SJCRH30 (cell line): Measurements from ENCODE around the gene CCDC180. TPM values are rescaled to one million over a fixed set of nuclear protein-coding genes. Genes with fewer than 3 reads are reported as not detected.

Experiments
- DNase-seq, 2 experiments: peaks; one replicate each; pipeline ENCODE4 v3.0.0-alpha.2; 2015 to 2020
- H3K27ac ChIP-seq: fragments of 250-450 bp; sonication (Bioruptor Pico); 2 replicates; pipeline ENCODE4 v1.5.1; 2020; ENCODE audit warnings: mild to moderate bottlenecking, moderate library complexity
- H3K27me3 ChIP-seq: fragments of 250-450 bp; sonication (Bioruptor Pico); 2 replicates; pipeline ENCODE4 v1.5.1; 2020; ENCODE audit warnings: mild to moderate bottlenecking, moderate library complexity
- H3K36me3 ChIP-seq: fragments of 250-450 bp; sonication (Bioruptor Pico); 2 replicates; pipeline ENCODE4 v1.5.1; 2020; ENCODE audit warnings: mild to moderate bottlenecking, moderate library complexity
- H3K4me1 ChIP-seq: fragments of 250-450 bp; sonication (Bioruptor Pico); 2 replicates; pipeline ENCODE4 v1.5.1; 2020; ENCODE audit warnings: mild to moderate bottlenecking, moderate library complexity
- H3K4me3 ChIP-seq: fragments of 250-450 bp; sonication (Bioruptor Pico); 2 replicates; pipeline ENCODE4 v1.5.1; 2020; ENCODE audit warnings: mild to moderate bottlenecking, moderate library complexity
- H3K9me3 ChIP-seq: fragments of 250-450 bp; sonication (Bioruptor Pico); replicated peaks from 2 replicates; pipeline ENCODE4 v1.5.1; 2020; ENCODE audit warnings: mild to moderate bottlenecking, moderate library complexity
- total RNA-seq: library from RNA; depleted of rRNA; stranded (reverse); fragments of >200 nt; shearing (Covaris generic); gene quantifications from 2 replicates; pipeline ENCODE4 v1.2.3, GENCODE V29; 2014

Gene CCDC180
- total RNA-seq, 1 experiment from 2014 or later = 1.5 TPM

DNA sequence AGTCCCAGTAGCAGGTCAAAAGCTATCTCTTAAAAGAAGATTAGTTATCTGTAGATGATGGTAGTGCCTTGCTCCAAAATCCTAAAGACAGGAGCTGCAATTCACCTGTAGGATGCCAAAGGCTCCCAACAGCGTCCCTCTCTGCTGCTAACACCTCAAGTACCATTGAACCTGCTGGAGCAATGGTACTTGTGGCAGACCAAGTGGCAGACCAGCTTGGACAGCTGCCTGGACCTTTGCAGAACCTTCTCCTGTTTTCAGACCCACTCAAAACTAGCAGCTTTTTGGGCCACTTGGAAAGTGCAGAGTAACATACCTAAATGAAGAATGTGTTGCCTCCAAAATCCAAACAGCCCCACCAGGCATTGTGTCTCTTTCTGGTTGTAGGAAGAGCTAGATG is 6.9 kb upstream of the CCDC180 start:
- no peak overlapping the region for H3K27ac ChIP-seq
- no peaks in the 10 kb centered on the region for H3K36me3 ChIP-seq
- no peaks in the 10 kb centered on the region for H3K4me1 ChIP-seq
- no peaks in the 10 kb centered on the region for H3K9me3 ChIP-seq
- DNase-seq = no peak
- H3K27me3 ChIP-seq = no peaks in the 10 kb centered on the region
- no peak overlapping the region for H3K4me3 ChIP-seq

- no peak for DNase-seq
- H3K27me3 ChIP-seq = no peaks in the 10 kb centered on the region
- no peaks in the 10 kb centered on the region for H3K9me3 ChIP-seq
- H3K36me3 ChIP-seq = no peaks in the 10 kb centered on the region
- no peak overlapping the region for H3K27ac ChIP-seq
- H3K4me1 ChIP-seq = no peaks in the 10 kb centered on the region
- H3K4me3 ChIP-seq = no peak overlapping the region
Observed at GRCh38 chr9:97301974-97302373, 5.5 kb upstream of the CCDC180 start.

GRCh38 chr9:97304586-97304985 is 2.9 kb upstream of the CCDC180 start:
- Histone ChIP-seq H3K27ac (no peak overlapping the region), H3K9me3 (no peaks in the 10 kb centered on the region), H3K36me3 (no peaks in the 10 kb centered on the region), H3K4me1 (no peaks in the 10 kb centered on the region), H3K4me3 (no peak overlapping the region), H3K27me3 (no peaks in the 10 kb centered on the region)
- no peak for DNase-seq

DNA sequence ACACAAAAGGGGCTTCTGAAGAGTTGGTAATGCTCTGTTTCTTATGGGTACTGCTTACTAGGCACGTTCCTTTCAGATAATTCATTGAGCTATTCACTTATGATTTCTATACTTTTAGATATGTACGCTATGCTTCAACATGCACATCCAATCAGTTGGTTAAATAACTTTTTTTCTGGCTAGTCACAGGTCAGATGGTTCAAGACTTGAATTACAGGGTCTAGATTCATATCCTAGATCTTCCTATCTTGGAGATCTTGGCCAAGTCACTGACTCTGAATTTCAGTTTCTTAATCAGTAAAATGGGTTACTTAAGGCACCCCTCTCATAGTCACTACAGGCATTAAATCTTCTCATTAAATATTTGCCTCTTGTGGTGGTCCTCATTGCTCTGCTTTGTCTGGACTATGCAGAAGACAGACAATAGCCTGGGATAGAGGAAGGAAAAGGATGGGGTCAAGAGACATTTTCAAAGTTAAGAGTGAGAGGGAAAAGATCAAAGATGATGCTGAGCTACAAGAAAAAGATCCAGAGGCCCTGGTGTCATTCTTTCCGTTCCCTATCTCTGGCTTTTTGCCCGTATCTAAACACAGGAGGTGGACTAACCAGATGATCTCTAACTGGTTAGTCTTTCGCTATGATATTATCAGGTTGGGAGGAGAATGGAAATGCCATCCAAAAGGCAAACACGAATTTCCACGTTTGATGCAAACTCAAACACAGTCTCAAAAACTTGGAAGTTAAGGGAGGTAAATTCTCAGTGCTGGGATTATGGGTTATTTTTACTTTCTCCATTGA is 1.8 kb upstream of the CCDC180 start:
- Histone ChIP-seq H3K4me1 (no peaks in the 10 kb centered on the region), H3K9me3 (no peaks in the 10 kb centered on the region), H3K27ac (no peak overlapping the region), H3K36me3 (no peaks in the 10 kb centered on the region), H3K4me3 (no peak overlapping the region), H3K27me3 (no peaks in the 10 kb centered on the region; the same call in 1 of the 2 replicates)
- no peak for DNase-seq

DNA sequence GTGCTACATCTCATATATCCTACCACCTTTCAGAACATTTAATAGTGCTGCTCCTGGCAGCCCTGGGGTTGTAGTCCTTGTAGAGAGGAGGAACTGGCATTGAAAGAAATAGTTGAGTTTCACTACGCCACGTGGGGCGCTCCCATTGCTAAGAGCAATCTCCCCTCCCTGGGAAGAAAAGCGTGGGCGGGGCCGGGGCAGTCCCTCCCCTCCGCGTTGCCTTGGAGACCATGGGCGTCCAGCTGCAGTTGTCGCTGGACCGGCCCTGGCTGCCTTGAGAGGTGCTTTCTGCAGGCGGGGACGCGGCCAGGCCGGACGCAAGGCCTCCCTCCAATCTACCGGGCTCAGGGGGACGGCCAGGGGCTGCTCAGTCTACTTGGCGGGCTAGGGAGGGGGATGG is 368 bp upstream of the CCDC180 start:
- H3K9me3 ChIP-seq = no peaks in the 10 kb centered on the region
- H3K4me1 ChIP-seq = no peaks in the 10 kb centered on the region
- no peak overlapping the region for H3K27ac ChIP-seq
- no peak overlapping the region for H3K4me3 ChIP-seq
- no peak for DNase-seq
- no peaks in the 10 kb centered on the region; the same call in 1 of the 2 replicates for H3K27me3 ChIP-seq
- H3K36me3 ChIP-seq = no peaks in the 10 kb centered on the region

- H3K27me3 ChIP-seq = no peaks in the 10 kb centered on the region; the same call in 1 of the 2 replicates
- H3K4me3 ChIP-seq = no peak overlapping the region
- no peak for DNase-seq
- no peaks in the 10 kb centered on the region for H3K36me3 ChIP-seq
- H3K9me3 ChIP-seq = no peaks in the 10 kb centered on the region
- H3K27ac ChIP-seq = no peak overlapping the region
- H3K4me1 ChIP-seq = no peaks in the 10 kb centered on the region
Observed at GRCh38 chr9:97309260-97309659, 1.8 kb downstream of the CCDC180 start.

GRCh38 chr9:97310023-97310422 is 2.6 kb downstream of the CCDC180 start:
- no peak for DNase-seq
- Histone ChIP-seq H3K9me3 (no peaks in the 10 kb centered on the region), H3K27ac (no peak overlapping the region), H3K4me1 (no peaks in the 10 kb centered on the region), H3K36me3 (no peaks in the 10 kb centered on the region), H3K27me3 (no peaks in the 10 kb centered on the region; the same call in 1 of the 2 replicates), H3K4me3 (no peak overlapping the region)

- Histone ChIP-seq H3K27me3 (no peaks in the 10 kb centered on the region; the same call in 1 of the 2 replicates), H3K27ac (no peak overlapping the region), H3K4me3 (no peak overlapping the region), H3K36me3 (no peaks in the 10 kb centered on the region), H3K4me1 (no peaks in the 10 kb centered on the region), H3K9me3 (no peaks in the 10 kb centered on the region)
- no peak for DNase-seq
Observed at GRCh38 chr9:97310896-97311295, 3.4 kb downstream of the CCDC180 start.

GRCh38 chr9:97311798-97312500 is 4.5 kb downstream of the CCDC180 start:
- DNase-seq = no peak
- no peaks in the 10 kb centered on the region for H3K9me3 ChIP-seq
- no peaks in the 10 kb centered on the region for H3K4me1 ChIP-seq
- no peaks in the 10 kb centered on the region; the same call in 1 of the 2 replicates for H3K27me3 ChIP-seq
- no peak overlapping the region for H3K27ac ChIP-seq
- no peak overlapping the region for H3K4me3 ChIP-seq
- no peaks in the 10 kb centered on the region for H3K36me3 ChIP-seq

- Histone ChIP-seq H3K27ac (no peak overlapping the region), H3K4me1 (no peaks in the 10 kb centered on the region), H3K9me3 (no peaks in the 10 kb centered on the region), H3K27me3 (no peaks in the 10 kb centered on the region; the same call in 1 of the 2 replicates), H3K4me3 (no peak overlapping the region), H3K36me3 (no peaks in the 10 kb centered on the region)
- DNase-seq = no peak
Observed at GRCh38 chr9:97312556-97312955, 5.1 kb downstream of the CCDC180 start.

DNA sequence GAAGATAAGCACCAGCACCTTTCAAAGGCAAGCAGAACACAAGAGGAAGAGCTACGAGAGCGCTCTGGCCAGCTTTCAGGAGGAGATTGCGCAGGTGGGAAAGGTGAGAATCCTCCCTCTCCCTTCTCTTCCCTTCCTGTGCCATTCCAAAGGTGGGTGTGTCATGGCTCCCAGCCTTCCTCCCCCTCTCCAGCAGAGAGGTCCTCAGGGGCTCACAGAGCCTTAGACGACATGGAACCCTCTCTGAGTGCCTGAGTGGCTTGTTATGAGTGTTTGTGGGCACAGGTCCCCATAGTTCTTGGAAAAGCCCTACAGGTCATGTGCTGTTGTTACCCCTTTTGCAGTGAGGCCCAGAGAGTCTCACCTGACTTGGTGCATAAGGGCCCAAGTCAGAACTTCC is 5.8 kb downstream of the CCDC180 start:
- no peak overlapping the region for H3K4me3 ChIP-seq
- H3K4me1 ChIP-seq = no peaks in the 10 kb centered on the region
- no peak overlapping the region for H3K27ac ChIP-seq
- no peaks in the 10 kb centered on the region; the same call in 1 of the 2 replicates for H3K27me3 ChIP-seq
- DNase-seq = no peak
- H3K36me3 ChIP-seq = no peaks in the 10 kb centered on the region
- H3K9me3 ChIP-seq = no peaks in the 10 kb centered on the region

GRCh38 chr9:97313746-97314145 is 6.3 kb downstream of the CCDC180 start:
- no peaks in the 10 kb centered on the region for H3K4me1 ChIP-seq
- H3K4me3 ChIP-seq = no peak overlapping the region
- H3K27me3 ChIP-seq = no peaks in the 10 kb centered on the region; the same call in 1 of the 2 replicates
- DNase-seq = no peak
- H3K9me3 ChIP-seq = no peaks in the 10 kb centered on the region
- no peaks in the 10 kb centered on the region for H3K36me3 ChIP-seq
- no peak overlapping the region for H3K27ac ChIP-seq

DNA sequence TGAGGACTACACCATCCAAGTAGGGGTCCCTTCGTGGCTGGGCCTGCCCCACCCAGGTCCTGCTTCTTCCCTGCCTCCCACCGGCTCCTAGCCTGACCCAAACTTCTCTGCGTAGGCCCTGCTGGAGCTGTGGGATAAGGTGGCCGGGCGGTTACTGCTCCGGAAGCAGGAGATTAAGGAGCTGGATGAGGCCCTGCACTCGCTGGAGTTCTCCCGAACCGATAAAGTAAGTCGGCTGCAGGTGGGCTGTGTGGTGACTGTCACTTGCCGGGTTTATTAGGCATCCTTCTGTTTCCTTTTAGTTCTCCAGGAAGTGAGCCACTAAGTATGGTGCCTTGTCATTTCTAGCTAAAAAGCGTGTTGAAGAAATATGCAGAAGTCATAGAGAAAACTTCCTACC is 7.0 kb downstream of the CCDC180 start:
- no peak for DNase-seq
- no peaks in the 10 kb centered on the region for H3K9me3 ChIP-seq
- H3K4me3 ChIP-seq = no peak overlapping the region
- H3K27ac ChIP-seq = no peak overlapping the region
- no peaks in the 10 kb centered on the region for H3K4me1 ChIP-seq
- no peaks in the 10 kb centered on the region; the same call in 1 of the 2 replicates for H3K27me3 ChIP-seq
- H3K36me3 ChIP-seq = no peaks in the 10 kb centered on the region

GRCh38 chr9:97315550-97315949 is 8.1 kb downstream of the CCDC180 start:
- H3K27ac ChIP-seq = no peak overlapping the region
- H3K27me3 ChIP-seq = no peaks in the 10 kb centered on the region
- H3K4me1 ChIP-seq = no peaks in the 10 kb centered on the region
- H3K4me3 ChIP-seq = no peak overlapping the region
- no peaks in the 10 kb centered on the region for H3K36me3 ChIP-seq
- no peaks in the 10 kb centered on the region for H3K9me3 ChIP-seq
- DNase-seq = no peak

DNA sequence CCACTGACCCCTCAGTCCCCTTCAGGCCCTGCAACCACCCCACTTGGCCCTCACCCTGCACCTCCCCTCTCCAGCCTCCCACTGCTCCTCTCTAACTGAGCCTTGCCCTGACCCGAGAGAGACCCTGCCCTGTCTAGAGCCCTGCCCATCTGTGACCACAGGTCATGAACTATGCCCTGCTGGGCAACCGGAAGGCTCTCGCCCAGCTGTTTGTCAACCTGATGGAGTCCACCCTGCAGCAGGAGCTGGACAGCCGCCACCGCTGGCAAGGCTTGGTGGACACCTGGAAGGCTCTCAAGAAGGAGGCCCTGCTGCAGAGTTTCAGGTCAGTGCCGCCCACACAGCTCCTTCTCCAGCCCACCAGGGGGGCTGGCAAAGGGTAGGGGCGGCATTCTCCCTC is 9.4 kb downstream of the CCDC180 start:
- no peak overlapping the region for H3K27ac ChIP-seq
- H3K4me3 ChIP-seq = no peak overlapping the region
- DNase-seq = no peak
- no peaks in the 10 kb centered on the region for H3K4me1 ChIP-seq
- no peaks in the 10 kb centered on the region for H3K27me3 ChIP-seq
- H3K36me3 ChIP-seq = no peaks in the 10 kb centered on the region
- no peaks in the 10 kb centered on the region for H3K9me3 ChIP-seq
